Retinal pigment epithelial cell (primary cell): Measurements from ENCODE around the gene ERC2.
A peak's percentile ranks its signal among the peaks of the same experiment; 100 is the strongest.

Experiments
- DNase-seq: peaks from one replicate; pipeline ENCODE4 v3.0.0-alpha.2; 2010; ENCODE audit warnings: low read depth
- H3K4me3 ChIP-seq: 2 replicates; pipeline ENCODE4 v1.5.1; 2011; ENCODE audit warnings: mild to moderate bottlenecking, low read length, control low read depth, moderate library complexity
- TF ChIP-seq, protein P1 (sequence below): conservative IDR thresholded peaks from 2 replicates; pipeline ENCODE4 v1.5.1; 2011; ENCODE audit warnings: low read depth, low read length, control low read depth, inconsistent platforms

The ERC2 gene

DNA sequence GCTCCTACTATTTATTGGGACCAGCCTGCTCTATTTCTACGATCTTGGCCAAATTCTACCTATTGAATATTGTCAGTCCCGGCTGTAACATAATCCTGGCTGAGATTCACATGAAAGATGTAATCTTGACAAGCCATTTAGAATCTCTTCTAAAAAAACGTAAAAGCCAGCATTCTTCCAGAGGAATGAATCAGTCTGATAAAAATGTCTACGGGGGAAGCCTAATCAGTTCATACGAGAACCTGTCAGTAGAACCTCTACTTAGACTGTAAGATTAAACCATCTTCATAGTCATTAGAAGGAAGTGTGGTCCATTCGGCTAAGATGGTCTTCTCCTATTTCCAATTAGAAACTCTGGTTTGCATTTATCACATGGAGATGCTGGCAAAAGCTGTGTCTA is 833.9 kb downstream of the ERC2 start:
- no peak overlapping the region for H3K4me3 ChIP-seq
- no peak for DNase-seq
- TF ChIP-seq, protein P1, sequence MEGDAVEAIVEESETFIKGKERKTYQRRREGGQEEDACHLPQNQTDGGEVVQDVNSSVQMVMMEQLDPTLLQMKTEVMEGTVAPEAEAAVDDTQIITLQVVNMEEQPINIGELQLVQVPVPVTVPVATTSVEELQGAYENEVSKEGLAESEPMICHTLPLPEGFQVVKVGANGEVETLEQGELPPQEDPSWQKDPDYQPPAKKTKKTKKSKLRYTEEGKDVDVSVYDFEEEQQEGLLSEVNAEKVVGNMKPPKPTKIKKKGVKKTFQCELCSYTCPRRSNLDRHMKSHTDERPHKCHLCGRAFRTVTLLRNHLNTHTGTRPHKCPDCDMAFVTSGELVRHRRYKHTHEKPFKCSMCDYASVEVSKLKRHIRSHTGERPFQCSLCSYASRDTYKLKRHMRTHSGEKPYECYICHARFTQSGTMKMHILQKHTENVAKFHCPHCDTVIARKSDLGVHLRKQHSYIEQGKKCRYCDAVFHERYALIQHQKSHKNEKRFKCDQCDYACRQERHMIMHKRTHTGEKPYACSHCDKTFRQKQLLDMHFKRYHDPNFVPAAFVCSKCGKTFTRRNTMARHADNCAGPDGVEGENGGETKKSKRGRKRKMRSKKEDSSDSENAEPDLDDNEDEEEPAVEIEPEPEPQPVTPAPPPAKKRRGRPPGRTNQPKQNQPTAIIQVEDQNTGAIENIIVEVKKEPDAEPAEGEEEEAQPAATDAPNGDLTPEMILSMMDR = no peak

DNA sequence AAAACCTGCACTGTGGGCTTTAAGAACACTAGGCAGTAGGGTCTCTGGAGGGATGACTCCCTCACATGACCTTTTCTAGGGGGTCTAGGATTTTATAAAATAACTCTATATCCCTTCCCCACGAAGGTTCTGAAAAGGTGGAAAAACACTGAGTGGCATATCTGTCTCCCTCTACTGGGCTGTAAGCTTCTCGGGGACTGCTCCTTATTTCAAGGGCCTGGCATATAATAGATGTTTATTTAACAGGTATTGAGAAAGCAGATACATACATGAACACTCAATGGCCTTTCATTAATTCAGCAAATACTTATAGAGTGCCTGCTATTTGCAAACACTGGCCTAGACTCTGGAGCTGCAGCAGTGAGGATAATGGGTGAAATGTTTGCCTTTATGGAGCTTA is 834.9 kb downstream of the ERC2 start:
- TF ChIP-seq, protein P1 = peak; percentile 10
- DNase-seq = no peak
- no peak overlapping the region for H3K4me3 ChIP-seq

DNA sequence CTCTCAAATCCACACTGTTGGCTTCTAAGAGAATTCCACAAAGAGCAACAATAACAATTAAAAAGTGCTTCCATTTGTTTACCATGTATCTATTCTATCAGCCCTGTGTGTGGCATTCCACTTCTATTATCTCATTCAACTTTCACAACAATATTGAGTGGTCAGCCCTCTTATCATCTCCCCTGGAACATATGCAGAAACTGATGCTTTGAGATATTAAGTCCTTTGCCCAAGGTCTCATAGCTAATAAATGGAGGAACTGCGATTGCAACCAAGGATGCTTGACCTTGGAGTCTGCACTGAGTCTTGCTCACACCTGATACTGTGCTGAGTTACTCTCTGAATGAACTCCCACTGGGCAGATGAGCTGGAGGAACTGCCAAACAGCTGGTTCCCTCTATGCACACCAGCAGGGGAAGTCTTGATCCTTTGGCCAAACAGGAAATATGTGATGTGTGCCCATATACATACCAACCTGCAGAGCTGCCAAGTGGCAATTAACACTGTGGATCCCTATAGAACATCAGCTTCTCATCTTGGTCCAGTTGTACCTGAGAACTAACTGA is 836.4 kb downstream of the ERC2 start:
- TF ChIP-seq, protein P1 = no peak
- H3K4me3 ChIP-seq = no peak overlapping the region
- no peak for DNase-seq

DNA sequence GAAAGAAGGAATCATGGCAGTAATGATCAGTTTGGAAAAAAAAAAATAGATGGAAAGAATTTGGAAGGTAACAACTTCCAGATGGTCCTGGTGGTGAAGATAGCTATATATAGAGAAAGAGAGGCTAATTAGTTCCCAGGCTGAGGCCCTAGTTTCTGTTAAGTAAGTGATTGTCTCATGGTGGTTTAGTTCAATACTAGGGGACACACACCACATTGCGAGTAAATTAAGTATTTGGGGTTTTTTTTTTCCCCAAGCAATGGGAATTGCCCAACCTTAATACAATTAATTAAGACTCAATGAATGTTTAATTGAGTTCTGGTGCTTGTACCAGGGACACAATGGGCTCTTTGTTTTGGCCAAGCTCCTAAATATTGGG is 837.4 kb downstream of the ERC2 start:
- no peak for DNase-seq
- no peak overlapping the region for H3K4me3 ChIP-seq
- TF ChIP-seq, protein P1 = no peak

DNA sequence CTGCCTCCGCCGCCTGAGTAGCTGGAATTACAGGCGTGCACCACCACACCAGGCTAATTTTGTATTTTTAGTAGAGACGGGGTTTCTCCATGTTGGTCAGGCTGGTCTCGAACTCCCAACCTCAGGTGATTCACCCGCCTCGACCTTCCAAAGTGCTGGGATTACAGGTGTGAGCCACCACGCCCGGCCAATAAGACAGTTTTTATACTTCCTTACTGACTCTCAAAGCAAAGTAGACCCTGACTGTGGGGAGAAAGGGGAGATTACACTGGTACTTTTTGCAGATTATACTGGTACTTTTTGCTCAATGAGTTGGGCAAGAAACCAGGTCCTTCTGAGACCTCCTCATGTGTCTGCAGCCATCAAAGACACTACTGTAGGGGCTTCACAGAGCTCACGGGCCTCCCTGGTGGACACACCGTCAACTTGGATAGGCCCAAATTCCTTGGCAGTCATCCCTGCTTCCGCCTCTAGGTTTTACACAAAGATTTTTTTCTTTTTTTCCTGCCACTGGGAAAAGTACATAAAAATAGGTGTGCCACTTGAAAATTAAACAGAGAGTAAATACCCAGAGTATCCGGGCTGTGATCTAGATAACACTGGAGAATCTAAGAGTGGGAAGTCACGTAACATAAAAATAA is 837.9 kb downstream of the ERC2 start:
- TF ChIP-seq, protein P1 = no peak
- no peak overlapping the region for H3K4me3 ChIP-seq
- DNase-seq = no peak

DNA sequence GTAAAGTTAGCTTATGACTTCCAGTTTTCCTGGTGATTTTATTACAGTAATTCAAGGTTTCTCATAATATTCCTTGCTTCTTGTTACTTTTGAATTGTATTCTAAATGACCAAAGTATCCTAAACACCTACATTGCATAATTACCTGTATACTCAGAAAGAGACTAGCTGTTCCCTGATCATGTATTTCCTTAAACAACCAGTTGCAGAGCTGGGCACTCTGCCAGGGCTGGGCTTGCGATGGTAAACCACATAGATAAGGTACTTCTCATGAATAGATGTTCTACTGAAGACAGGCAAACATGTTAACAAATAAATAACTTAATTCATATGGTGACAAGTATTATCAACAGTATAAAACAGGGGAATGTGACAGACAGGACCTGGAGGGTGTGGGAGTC is 838.8 kb downstream of the ERC2 start:
- TF ChIP-seq, protein P1 = no peak
- no peak overlapping the region for H3K4me3 ChIP-seq
- DNase-seq = no peak

DNA sequence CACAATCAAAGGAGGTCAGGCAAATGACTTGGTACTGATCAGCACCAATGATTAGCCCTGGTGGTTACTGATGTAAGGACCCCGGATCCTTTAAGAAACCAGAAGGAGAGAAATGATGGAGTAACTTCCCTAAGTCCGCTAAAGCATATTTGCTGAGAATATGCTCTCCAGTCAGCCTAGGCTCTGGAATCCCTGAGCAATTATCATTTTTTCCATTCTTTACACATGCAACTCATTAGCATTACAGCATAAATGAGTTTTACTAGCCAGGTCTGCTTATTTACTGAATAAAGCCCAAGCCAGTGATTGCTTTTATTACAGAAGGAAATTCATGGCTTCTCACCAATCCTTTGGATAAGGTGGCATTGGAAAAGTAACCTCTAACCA is 842.0 kb downstream of the ERC2 start:
- no peak for DNase-seq
- TF ChIP-seq, protein P1 = no peak
- no peak overlapping the region for H3K4me3 ChIP-seq
